Calu3 (cell line): ENCODE results near the gene NPTXR. TPM values are rescaled to one million over a fixed set of nuclear protein-coding genes. Genes with fewer than 3 reads are reported as not detected.

Experiments
- BruUV-seq: library from RNA; stranded (reverse); fragments of 400-500 nt; replicated peaks from 2 replicates; lab custom pipeline; 2021; lab: Mats Ljungman, UMichigan
- CTCF ChIA-PET: fragments of 300-600 bp; sonication (Branson Sonifier 250); formaldehyde crosslinking; loops from one replicate; lab custom pipeline; 2022; ENCODE audit warnings: antibody characterized with exemption; lab: Charles Lee
- DNase-seq: peaks from one replicate; pipeline ENCODE4 v3.0.0; 2022
- H3K27ac Mint-ChIP-seq: one replicate; pipeline ENCODE4 v1.8.0; 2022; ENCODE audit warnings: mixed read lengths; ENCODE audit not compliant: unreplicated experiment
- H3K27me3 Mint-ChIP-seq: one replicate; pipeline ENCODE4 v1.8.0; 2022; ENCODE audit warnings: mixed read lengths; ENCODE audit not compliant: unreplicated experiment
- H3K36me3 Mint-ChIP-seq: one replicate; pipeline ENCODE4 v1.8.0; 2022; ENCODE audit warnings: mild to moderate bottlenecking, moderate library complexity, mixed read lengths; ENCODE audit not compliant: insufficient read depth, unreplicated experiment
- H3K4me1 Mint-ChIP-seq: one replicate; pipeline ENCODE4 v1.8.0; 2022; ENCODE audit warnings: mild to moderate bottlenecking, low read depth, mixed read lengths; ENCODE audit not compliant: unreplicated experiment
- H3K4me3 Mint-ChIP-seq: one replicate; pipeline ENCODE4 v1.8.0; 2022; ENCODE audit warnings: mild to moderate bottlenecking, low read depth, moderate library complexity, mixed read lengths; ENCODE audit not compliant: unreplicated experiment
- H3K9me3 Mint-ChIP-seq: one replicate; pipeline ENCODE4 v1.8.0; 2022; ENCODE audit warnings: low read depth, mixed read lengths; ENCODE audit not compliant: unreplicated experiment
- intact Hi-C: fragments of 100-400 bp; cut with micrococcal nuclease; formaldehyde crosslinking; loops from one replicate; pipeline ENCODE4 v1.10.0; 2022; ENCODE audit not compliant: unreplicated experiment
- total RNA-seq: library from RNA; stranded (reverse); gene quantifications from 2 replicates; pipeline ENCODE4 v1.2.3, GENCODE V29; 2022
- TF ChIP-seq, protein P1 (sequence below): fragments of 200-600 bp; IDR thresholded peaks from one replicate; pipeline ENCODE4 v1.8.0; 2022; ENCODE audit warnings: antibody characterized with exemption; ENCODE audit not compliant: unreplicated experiment

The NPTXR gene
- total RNA-seq, 1 experiment from 2014 or later, result 6.1 TPM

- CTCF ChIA-PET, result interaction anchor here (0.7 to 5.9 kb wide), 2 partner anchors 70 to 72 kb away, joined by 3 to 49 read pairs; no protein-coding TSS in a partner anchor
- intact Hi-C loops, result no loop called here
- TF ChIP-seq, protein P1, sequence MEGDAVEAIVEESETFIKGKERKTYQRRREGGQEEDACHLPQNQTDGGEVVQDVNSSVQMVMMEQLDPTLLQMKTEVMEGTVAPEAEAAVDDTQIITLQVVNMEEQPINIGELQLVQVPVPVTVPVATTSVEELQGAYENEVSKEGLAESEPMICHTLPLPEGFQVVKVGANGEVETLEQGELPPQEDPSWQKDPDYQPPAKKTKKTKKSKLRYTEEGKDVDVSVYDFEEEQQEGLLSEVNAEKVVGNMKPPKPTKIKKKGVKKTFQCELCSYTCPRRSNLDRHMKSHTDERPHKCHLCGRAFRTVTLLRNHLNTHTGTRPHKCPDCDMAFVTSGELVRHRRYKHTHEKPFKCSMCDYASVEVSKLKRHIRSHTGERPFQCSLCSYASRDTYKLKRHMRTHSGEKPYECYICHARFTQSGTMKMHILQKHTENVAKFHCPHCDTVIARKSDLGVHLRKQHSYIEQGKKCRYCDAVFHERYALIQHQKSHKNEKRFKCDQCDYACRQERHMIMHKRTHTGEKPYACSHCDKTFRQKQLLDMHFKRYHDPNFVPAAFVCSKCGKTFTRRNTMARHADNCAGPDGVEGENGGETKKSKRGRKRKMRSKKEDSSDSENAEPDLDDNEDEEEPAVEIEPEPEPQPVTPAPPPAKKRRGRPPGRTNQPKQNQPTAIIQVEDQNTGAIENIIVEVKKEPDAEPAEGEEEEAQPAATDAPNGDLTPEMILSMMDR, result no peak
- no TSS peak for BruUV-seq
- Mint-ChIP-seq H3K36me3 (peaks cover 8% of the 10 kb centered on the region), H3K27ac (no peak overlapping the region), H3K4me3 (no peak overlapping the region), H3K9me3 (no peaks in the 10 kb centered on the region), H3K27me3 (peaks cover 65% of the 10 kb centered on the region), H3K4me1 (peaks cover 33% of the 10 kb centered on the region)
- no peak for DNase-seq
Measured at GRCh38 chr22:38839686-38840085, 4.1 kb downstream of the NPTXR start.

DNA sequence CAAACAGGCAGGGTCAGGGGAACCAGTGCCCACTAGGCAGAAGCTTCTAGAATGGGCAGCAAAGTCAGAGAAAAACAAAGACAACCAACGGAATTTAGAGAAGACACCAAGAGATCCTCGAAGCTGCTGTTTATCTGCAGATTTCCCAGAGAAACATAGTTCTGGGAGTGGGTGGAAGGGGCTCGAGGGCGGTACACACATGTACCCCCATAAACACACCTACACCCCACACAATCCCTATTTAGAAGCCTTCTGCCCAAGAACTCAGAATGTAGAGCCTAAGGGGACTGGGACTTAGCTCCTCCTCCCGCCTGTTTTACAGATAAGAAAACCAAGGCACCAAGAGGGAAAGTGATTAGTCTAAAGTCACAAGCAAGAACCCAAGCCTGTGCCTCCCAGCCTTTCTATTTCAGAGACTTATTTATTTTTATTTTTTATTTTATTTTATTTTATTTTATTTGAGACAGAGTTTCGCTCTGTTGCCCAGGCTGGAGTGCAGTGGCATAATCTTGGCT is 6.4 kb downstream of the NPTXR start:
- DNase-seq, result no peak
- Mint-ChIP-seq H3K4me1 (peaks cover 21% of the 10 kb centered on the region), H3K27ac (no peak overlapping the region), H3K36me3 (peaks cover 5% of the 10 kb centered on the region), H3K27me3 (peaks cover 62% of the 10 kb centered on the region), H3K4me3 (no peak overlapping the region), H3K9me3 (no peaks in the 10 kb centered on the region)
- BruUV-seq, result no TSS peak
- intact Hi-C loops, result no loop called here
- CTCF ChIA-PET, result interaction anchor here (1.6 kb wide), 1 partner anchor 68 kb away, joined by 3 read pairs; no protein-coding TSS in a partner anchor
- TF ChIP-seq, protein P1, result no peak

DNA sequence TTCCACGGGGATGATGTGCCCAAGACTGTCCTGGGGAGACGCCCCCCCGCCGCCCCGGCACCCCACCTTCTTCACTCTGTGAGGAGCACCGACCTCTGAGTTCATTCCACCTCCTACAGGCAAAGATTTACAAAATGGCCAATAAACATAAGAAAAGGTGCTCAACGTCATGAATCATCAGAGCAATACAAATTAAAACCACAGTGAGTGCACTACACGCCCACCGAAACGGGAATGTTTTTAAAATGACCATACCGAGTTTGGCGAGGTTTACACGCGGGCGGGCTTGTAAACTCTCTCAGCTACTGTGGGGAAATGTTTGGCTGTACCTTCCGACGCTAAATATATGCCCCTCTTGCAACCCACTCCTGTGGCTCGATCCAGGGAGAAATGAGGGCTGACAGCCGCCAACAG is 7.9 kb downstream of the NPTXR start:
- Mint-ChIP-seq H3K27ac (no peak overlapping the region), H3K4me3 (no peak overlapping the region), H3K27me3 (peaks cover 47% of the 10 kb centered on the region), H3K4me1 (peaks cover 20% of the 10 kb centered on the region), H3K36me3 (no peaks in the 10 kb centered on the region), H3K9me3 (no peaks in the 10 kb centered on the region)
- intact Hi-C loops, result no loop called here
- CTCF ChIA-PET, result no interaction called here
- TF ChIP-seq, protein P1, result no peak
- no peak for DNase-seq
- BruUV-seq, result no TSS peak

DNA sequence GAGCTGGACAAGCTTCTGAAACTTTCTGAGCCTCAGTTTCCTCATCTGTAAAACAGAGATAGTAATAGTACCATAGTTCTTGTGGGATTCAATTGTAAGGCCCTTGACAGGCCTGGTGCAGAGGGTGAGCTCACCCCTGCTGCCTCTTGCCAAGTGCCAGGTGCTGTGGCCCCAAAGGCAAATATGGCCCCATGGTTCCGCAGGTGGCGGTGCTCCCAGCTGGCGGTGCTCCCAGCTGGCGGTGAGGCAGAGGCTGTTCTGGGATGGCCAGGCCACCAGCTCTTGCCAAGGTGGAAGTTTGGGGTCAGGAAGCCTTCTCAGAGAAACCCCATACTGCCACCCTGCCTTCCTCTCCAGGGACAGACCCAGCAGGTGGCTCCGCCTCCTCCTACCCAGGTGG is 8.8 kb downstream of the NPTXR start:
- Mint-ChIP-seq H3K27ac (no peak overlapping the region), H3K36me3 (no peaks in the 10 kb centered on the region), H3K9me3 (no peaks in the 10 kb centered on the region), H3K4me3 (no peak overlapping the region), H3K4me1 (peaks cover 11% of the 10 kb centered on the region), H3K27me3 (peaks cover 38% of the 10 kb centered on the region)
- intact Hi-C loops, result no loop called here
- no TSS peak for BruUV-seq
- CTCF ChIA-PET, result no interaction called here
- no peak for DNase-seq
- TF ChIP-seq, protein P1, result no peak
